Mucosa of descending colon (tissue), 3 donors: ENCODE measurements around the gene OTUD5. TPM values are rescaled to one million over a fixed set of nuclear protein-coding genes. Genes with fewer than 3 reads are reported as not detected.

ENCODE experiments used
- ATAC-seq: fragments of 200-7000 bp; cut with Tn5 transposase; one replicate; pipeline ENCODE4 v1.9.1; 2020; ENCODE audit warnings: mild to moderate bottlenecking, moderate library complexity
- DNase-seq, 3 donors: peaks; one replicate each; pipeline ENCODE4 v3.0.0-alpha.2; 2020
- H3K36me3 ChIP-seq: fragments of 200-600 bp; one replicate; pipeline ENCODE4 v1.8.0; 2021; ENCODE audit warnings: low read depth, mild to moderate bottlenecking
- H3K4me1 ChIP-seq: fragments of 200-600 bp; one replicate; pipeline ENCODE4 v1.8.0; 2021; ENCODE audit warnings: low read depth, mild to moderate bottlenecking
- H3K4me3 ChIP-seq: fragments of 200-600 bp; one replicate; pipeline ENCODE4 v1.8.0; 2021; ENCODE audit warnings: mild to moderate bottlenecking
- H3K9me3 ChIP-seq: fragments of 200-600 bp; one replicate; pipeline ENCODE4 v1.8.0; 2021; ENCODE audit warnings: mild to moderate bottlenecking
- CTCF ChIP-seq: fragments of 200-600 bp; IDR thresholded peaks from one replicate; pipeline ENCODE4 v1.8.0; 2022; ENCODE audit warnings: antibody characterized with exemption, mild to moderate bottlenecking
- intact Hi-C, 2 donors: fragments of 100-400 bp; cut with DNase I in 1 of 2; cut with micrococcal nuclease in 1 of 2; formaldehyde crosslinking; loops; one replicate each; pipeline versions ENCODE4 v1.11.0 to v1.11.1; 2022; cut with DNase I, micrococcal nuclease
- total RNA-seq, 3 donors: library from RNA; stranded (reverse); fragmentation: NEBNext Ultra II Directional in 2 of 3; extraction: Animal tissue kit (Norgen Biotek cat#: 25700) in 2 of 3; gene quantifications; one replicate each; pipeline versions ENCODE4 v1.2.1 to v1.2.4, GENCODE V29; 2021 to 2023
- donor health status: DM: no; HTN: no; CAD: no; lungs with moderate emphysema.
- donor health status: DM: no; HTN: no; CAD: no.
- donor health status: DM: no; HTN: yes; CAD: no.

Gene OTUD5
- total RNA-seq, 3 donors from 2014 or later, result 43.6 to 56.5 (median 52.5) TPM

DNA sequence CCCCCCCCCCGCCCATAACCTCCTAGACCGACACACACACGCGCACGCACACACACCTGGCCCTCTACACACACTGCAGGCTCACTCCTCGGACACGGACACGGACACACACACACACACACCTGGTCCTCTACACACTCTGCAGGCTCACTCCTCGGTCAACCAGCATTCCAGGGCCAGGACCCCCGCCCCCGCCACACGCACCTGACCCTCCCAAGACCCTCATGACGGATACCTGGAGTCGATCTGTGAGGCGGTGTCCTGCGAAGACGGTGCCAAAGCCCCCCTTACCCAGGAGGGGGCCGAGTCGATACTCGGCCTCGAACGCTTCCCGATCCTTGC lies 39.1 kb downstream of the OTUD5 start:
- Histone ChIP-seq H3K4me1 (no peaks in the 10 kb centered on the region), H3K4me3 (peak overlapping the region; percentile 38), H3K36me3 (no peaks in the 10 kb centered on the region), H3K9me3 (no peaks in the 10 kb centered on the region)
- intact Hi-C loops, result no loop called here
- no peak for TF ChIP-seq CTCF
- DNase-seq, result peak in 1 of 3 donors; percentile 59
- ATAC-seq, result no peak

- Histone ChIP-seq H3K4me3 (no peak overlapping the region), H3K4me1 (no peaks in the 10 kb centered on the region), H3K36me3 (no peaks in the 10 kb centered on the region), H3K9me3 (no peaks in the 10 kb centered on the region)
- intact Hi-C loops, result no loop called here
- TF ChIP-seq CTCF, result peak; percentile 86
- DNase-seq (peak; percentile 92 to 94 (median 92)), ATAC-seq (peak; percentile 80)
Measured at GRCh38 chrX:48917139-48918001, 40.0 kb downstream of the OTUD5 start.

DNA sequence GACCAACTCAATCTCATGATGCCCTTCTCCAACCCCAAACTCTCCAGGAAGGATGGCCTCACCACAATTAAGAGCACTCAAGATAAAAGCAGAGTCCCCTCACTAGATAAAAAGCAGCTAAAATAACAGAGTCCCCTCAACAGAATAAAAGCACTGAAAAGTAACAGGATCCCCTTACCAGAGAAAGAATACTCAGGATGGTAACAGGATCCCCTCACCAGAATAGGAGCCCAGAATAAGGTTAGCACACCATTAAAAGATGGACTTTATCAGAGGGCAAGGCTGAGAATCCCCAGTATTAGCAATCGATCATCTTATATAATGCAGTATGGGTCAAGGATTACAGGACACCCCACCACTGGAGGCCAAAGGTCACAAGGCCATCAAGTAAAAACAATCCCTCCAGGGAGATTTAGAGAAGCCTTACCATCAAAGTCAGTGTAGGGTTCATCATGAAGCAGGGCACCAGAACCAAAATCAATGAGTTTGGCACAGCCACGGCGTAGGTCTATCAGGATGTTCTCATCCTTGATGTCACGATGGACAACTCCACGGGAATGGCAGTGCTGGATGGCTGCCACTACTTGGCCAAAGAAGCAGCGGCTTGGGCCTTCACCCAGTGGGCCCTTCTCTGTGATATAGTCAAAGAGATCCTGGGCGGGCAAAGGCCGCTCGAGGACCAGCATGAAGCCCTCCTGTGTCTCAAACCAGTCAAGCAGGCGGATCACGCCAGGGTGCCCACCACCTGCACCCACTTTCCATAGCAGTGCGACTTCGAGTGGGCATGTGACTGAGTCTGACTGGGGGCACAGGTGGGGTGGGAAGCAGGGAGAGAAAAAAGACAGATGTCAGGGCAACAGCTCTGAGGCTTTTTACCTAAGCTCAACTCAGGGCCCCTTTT lies 42.6 kb downstream of the OTUD5 start:
- Histone ChIP-seq H3K9me3 (no peaks in the 10 kb centered on the region), H3K36me3 (no peaks in the 10 kb centered on the region), H3K4me3 (no peak overlapping the region), H3K4me1 (no peaks in the 10 kb centered on the region)
- no peak for TF ChIP-seq CTCF
- DNase-seq (peak in 1 of 3 donors; percentile 40), ATAC-seq (no peak)
- intact Hi-C loops, result no loop called here

- Histone ChIP-seq H3K4me3 (no peak overlapping the region), H3K36me3 (no peaks in the 10 kb centered on the region), H3K4me1 (no peaks in the 10 kb centered on the region), H3K9me3 (no peaks in the 10 kb centered on the region)
- intact Hi-C loops, result no loop called here
- no peak for TF ChIP-seq CTCF
- no peak for ATAC-seq
- DNase-seq, result peak in 1 of 3 donors; percentile 36
Measured at GRCh38 chrX:48913605-48914366, 43.6 kb downstream of the OTUD5 start.

DNA sequence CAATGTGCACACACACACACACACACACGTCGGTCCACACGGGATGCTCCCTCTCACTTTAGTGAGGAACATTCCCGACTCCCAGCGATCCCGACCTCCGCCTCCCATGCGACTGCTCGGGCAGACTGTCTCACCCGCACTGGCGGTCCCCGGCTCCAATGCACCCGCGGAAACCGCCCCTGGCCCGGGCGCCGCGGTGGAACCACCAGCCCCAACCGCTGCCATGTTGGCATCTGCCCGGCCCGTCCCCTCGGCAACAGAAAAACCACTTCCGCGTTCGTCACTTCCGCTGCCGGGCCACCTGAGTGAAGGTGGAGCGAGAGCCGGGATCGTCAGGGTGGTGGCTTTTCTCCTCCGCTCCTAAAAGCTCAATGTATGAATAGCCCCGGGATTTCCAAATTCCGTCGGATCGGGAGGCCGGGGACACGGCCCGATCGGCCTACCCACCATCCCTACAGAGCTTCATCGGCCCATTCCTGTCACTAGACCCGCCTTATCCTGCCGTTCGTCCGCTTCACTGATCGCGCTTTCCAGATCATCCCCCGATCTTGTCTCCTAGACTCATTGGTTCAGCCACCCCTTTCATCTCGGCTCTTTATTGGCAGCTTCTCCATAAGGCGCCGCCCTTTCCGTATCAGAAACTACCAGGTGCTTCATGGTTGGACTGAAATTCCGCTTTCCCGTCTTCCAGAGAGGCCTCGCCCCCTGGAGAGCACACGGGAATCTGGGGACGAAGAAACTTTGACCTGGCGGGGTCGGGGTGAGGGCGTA lies 45.8 kb downstream of the OTUD5 start, which contains the start of gene SLC35A2:
Gene SLC35A2 (minus strand): TSS at position 235 of the 771 bp plus-strand sequence. CDS start 10 bp downstream, at position 225.
- peak within 1 kb of the TSS; percentile 30 for H3K4me3 ChIP-seq
- intact Hi-C loops, result no loop called here
- peak; percentile 88 to 90 (median 89) for DNase-seq

More for the DNA sequence above, 45.8 kb downstream of the OTUD5 start, which contains the start of gene SLC35A2:
- H3K9me3 ChIP-seq, result no peaks in the 10 kb centered on the region
- H3K4me1 ChIP-seq, result no peaks in the 10 kb centered on the region
- ATAC-seq, result peak; percentile 86
- no peak for TF ChIP-seq CTCF
- no peaks in the 10 kb centered on the region for H3K36me3 ChIP-seq
